Suprapubic skin (tissue), 4 donors: ENCODE results near the gene TSPOAP1.

ENCODE experiments used
- POLR2A ChIP-seq, 2 donors: fragments of 450-650 bp; IDR thresholded peaks; one replicate each; pipeline ENCODE4 v1.6.1; 2017; ENCODE audit warnings: antibody characterized with exemption in 2 of 2, mild to moderate bottlenecking in 2 of 2, moderate library complexity in 2 of 2
- POLR2AphosphoS5 ChIP-seq, 3 donors: sonication (generic); formaldehyde crosslinking; IDR thresholded peaks; one replicate each; pipeline ENCODE4 v1.6.1; 2017; ENCODE audit warnings: antibody characterized with exemption in 3 of 3

DNA sequence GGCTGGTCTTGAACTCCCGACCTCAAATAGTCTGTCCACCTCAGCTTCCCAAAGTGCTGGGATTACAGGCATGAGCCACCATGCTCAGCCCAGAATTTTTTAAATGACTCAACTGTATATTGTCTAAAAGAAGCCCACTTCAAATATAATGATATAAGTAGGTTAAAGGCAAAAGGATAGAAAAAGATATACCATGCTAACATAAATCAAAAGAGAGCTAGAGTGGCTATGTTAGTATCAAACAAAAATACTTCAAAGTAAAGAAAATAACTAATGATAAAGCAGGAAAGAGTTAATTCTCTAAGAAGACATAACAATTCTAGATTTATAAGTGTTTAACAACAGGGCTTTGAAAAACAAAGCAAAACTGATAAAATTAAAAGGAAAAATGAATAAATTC lies 34.6 kb downstream of the TSPOAP1 start:
- TF ChIP-seq POLR2AphosphoS5 (IDR thresholded peaks at IDR 0.05) (no peak), POLR2A (IDR thresholded peaks at IDR 0.05) (no peak)
